H1 (cell line): ENCODE data around the gene CEP72. TPM values are rescaled to one million over a fixed set of nuclear protein-coding genes. Genes with fewer than 3 reads are reported as not detected.

Source experiments
- CHD1 ChIP-seq: IDR thresholded peaks from 2 replicates; pipeline ENCODE4 v1.6.1; 2012; ENCODE audit warnings: low read depth, low read length, improper control_type of control experiment
- CTBP2 ChIP-seq: IDR thresholded peaks from 2 replicates; pipeline ENCODE4 v1.7.0; 2011; ENCODE audit warnings: borderline replicate concordance, mild to moderate bottlenecking, moderate library complexity, mixed read lengths, low read length; ENCODE audit not compliant: insufficient read depth, insufficient read length
- EGR1 ChIP-seq: IDR thresholded peaks from 2 replicates; pipeline ENCODE4 v1.6.1; 2011; ENCODE audit warnings: low read depth, low read length, borderline replicate concordance
- HDAC6 ChIP-seq: IDR thresholded peaks from one replicate; pipeline ENCODE4 v1.7.1; 2012; ENCODE audit warnings: low read depth, mild to moderate bottlenecking, inconsistent platforms, low read length, moderate library complexity
- RBBP5 ChIP-seq: IDR thresholded peaks from 2 replicates; pipeline ENCODE4 v1.7.1; 2012; ENCODE audit warnings: low read depth, mild to moderate bottlenecking, inconsistent platforms, low read length, moderate library complexity, borderline replicate concordance
- TAF1 ChIP-seq: IDR thresholded peaks from 2 replicates; pipeline ENCODE4 v1.6.1; 2011; ENCODE audit warnings: mild to moderate bottlenecking, low read depth, low read length
- TCF12 ChIP-seq: IDR thresholded peaks from 2 replicates; pipeline ENCODE4 v1.6.1; 2011; ENCODE audit warnings: low read depth, mild to moderate bottlenecking, low read length
- TEAD4 ChIP-seq: IDR thresholded peaks from 2 replicates; pipeline ENCODE4 v1.6.1; 2012; ENCODE audit warnings: low read depth, low read length, inconsistent platforms, mixed read lengths
- polyA plus RNA-seq, 7 experiments: library from polyadenylated mRNA; depleted of rRNA in 3 of 7; stranded (reverse) in 5 of 7; unstranded in 2 of 7; fragments of >200 nt in 5 of 7; fragments of 200-250 nt in 2 of 7; gene quantifications; 1 replicate in 5 of 7; 2 replicates in 1 of 7; 4 replicates in 1 of 7; pipeline versions ENCODE4 v1.2.1 to v1.2.3, GENCODE V29; 2011 to 2013; ENCODE audit warnings: missing spikeins in 2 of 7, mixed read lengths in 2 of 7
- total RNA-seq: library from RNA; stranded (reverse); fragmentation: NEBNext Ultra II Directional; extraction: Animal tissue kit (Norgen Biotek cat#: 25700); gene quantifications from 2 replicates; pipeline ENCODE4 v1.2.1, GENCODE V29; 2021
- TF ChIP-seq, protein P1 (sequence below): fragments of 300-600 bp; sonication (generic); IDR thresholded peaks from 2 replicates; pipeline ENCODE4 v1.7.1; 2012; ENCODE audit warnings: low read length, moderate library complexity, mild to moderate bottlenecking, inconsistent platforms; ENCODE audit not compliant: insufficient replicate concordance

The CEP72 gene
- total and polyA plus RNA-seq, 2 of the 8 experiments (the other 6 are each of a cell fraction or from before 2014, with no cell fraction given) = 13.1 to 19.6 TPM

DNA sequence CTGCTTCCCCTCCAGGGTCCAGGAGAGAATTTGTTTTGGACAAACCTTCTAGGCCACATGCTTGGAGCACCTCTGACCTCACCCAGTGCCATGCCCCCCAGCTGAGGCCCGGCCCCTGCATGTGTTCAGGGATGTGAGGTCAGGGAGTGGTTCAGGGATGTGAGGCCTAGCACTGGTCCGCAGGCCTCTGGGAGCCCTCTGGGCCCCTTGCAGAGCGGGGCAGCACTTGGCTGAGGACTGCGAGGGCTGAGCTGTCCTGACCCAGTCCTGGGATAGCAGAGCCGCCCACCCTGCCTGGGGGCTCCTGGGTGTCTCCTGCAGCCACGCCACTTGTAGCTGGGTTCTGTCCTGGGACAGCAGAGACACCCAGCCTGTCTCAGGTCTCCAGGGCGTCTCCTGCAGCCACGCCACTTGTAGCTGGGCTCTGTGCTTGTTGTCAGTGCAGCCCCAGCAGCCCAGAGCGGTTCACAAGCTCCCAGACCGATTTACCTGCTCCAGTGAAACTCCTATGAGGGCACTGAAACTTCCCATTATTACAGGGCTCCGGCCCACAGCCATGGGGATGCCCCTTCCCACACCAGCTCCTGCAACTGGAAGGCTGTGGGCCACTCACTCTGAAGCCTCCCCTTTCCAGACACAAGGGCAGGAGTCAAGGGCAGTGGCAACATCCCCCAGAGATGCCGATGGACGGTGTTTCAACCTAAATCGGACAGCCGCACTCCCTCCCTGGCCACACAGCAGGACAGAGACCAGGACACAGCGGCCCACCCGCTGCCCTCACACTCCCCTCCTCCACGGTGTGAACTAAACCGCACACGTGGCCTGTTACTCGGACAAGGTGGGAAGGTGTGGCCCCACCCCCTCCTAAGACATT, 5.4 kb upstream of the CEP72 start (continued):
- TF ChIP-seq, protein P1, sequence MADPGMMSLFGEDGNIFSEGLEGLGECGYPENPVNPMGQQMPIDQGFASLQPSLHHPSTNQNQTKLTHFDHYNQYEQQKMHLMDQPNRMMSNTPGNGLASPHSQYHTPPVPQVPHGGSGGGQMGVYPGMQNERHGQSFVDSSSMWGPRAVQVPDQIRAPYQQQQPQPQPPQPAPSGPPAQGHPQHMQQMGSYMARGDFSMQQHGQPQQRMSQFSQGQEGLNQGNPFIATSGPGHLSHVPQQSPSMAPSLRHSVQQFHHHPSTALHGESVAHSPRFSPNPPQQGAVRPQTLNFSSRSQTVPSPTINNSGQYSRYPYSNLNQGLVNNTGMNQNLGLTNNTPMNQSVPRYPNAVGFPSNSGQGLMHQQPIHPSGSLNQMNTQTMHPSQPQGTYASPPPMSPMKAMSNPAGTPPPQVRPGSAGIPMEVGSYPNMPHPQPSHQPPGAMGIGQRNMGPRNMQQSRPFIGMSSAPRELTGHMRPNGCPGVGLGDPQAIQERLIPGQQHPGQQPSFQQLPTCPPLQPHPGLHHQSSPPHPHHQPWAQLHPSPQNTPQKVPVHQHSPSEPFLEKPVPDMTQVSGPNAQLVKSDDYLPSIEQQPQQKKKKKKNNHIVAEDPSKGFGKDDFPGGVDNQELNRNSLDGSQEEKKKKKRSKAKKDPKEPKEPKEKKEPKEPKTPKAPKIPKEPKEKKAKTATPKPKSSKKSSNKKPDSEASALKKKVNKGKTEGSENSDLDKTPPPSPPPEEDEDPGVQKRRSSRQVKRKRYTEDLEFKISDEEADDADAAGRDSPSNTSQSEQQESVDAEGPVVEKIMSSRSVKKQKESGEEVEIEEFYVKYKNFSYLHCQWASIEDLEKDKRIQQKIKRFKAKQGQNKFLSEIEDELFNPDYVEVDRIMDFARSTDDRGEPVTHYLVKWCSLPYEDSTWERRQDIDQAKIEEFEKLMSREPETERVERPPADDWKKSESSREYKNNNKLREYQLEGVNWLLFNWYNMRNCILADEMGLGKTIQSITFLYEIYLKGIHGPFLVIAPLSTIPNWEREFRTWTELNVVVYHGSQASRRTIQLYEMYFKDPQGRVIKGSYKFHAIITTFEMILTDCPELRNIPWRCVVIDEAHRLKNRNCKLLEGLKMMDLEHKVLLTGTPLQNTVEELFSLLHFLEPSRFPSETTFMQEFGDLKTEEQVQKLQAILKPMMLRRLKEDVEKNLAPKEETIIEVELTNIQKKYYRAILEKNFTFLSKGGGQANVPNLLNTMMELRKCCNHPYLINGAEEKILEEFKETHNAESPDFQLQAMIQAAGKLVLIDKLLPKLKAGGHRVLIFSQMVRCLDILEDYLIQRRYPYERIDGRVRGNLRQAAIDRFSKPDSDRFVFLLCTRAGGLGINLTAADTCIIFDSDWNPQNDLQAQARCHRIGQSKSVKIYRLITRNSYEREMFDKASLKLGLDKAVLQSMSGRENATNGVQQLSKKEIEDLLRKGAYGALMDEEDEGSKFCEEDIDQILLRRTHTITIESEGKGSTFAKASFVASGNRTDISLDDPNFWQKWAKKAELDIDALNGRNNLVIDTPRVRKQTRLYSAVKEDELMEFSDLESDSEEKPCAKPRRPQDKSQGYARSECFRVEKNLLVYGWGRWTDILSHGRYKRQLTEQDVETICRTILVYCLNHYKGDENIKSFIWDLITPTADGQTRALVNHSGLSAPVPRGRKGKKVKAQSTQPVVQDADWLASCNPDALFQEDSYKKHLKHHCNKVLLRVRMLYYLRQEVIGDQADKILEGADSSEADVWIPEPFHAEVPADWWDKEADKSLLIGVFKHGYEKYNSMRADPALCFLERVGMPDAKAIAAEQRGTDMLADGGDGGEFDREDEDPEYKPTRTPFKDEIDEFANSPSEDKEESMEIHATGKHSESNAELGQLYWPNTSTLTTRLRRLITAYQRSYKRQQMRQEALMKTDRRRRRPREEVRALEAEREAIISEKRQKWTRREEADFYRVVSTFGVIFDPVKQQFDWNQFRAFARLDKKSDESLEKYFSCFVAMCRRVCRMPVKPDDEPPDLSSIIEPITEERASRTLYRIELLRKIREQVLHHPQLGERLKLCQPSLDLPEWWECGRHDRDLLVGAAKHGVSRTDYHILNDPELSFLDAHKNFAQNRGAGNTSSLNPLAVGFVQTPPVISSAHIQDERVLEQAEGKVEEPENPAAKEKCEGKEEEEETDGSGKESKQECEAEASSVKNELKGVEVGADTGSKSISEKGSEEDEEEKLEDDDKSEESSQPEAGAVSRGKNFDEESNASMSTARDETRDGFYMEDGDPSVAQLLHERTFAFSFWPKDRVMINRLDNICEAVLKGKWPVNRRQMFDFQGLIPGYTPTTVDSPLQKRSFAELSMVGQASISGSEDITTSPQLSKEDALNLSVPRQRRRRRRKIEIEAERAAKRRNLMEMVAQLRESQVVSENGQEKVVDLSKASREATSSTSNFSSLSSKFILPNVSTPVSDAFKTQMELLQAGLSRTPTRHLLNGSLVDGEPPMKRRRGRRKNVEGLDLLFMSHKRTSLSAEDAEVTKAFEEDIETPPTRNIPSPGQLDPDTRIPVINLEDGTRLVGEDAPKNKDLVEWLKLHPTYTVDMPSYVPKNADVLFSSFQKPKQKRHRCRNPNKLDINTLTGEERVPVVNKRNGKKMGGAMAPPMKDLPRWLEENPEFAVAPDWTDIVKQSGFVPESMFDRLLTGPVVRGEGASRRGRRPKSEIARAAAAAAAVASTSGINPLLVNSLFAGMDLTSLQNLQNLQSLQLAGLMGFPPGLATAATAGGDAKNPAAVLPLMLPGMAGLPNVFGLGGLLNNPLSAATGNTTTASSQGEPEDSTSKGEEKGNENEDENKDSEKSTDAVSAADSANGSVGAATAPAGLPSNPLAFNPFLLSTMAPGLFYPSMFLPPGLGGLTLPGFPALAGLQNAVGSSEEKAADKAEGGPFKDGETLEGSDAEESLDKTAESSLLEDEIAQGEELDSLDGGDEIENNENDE = no peak
- TF ChIP-seq HDAC6 (no peak), EGR1 (no peak), RBBP5 (no peak), CTBP2 (no peak), TEAD4 (no peak), CHD1 (no peak), TCF12 (no peak), TAF1 (no peak)
